GM18520 (cell line): ENCODE data around the gene C2CD2L.
"Not testable (repeated sequence)": the region's sequence is repeated elsewhere in the genome, so short reads cannot be mapped to it uniquely, and the experiment has no call there.

Experiments used
- ATAC-seq: cut with Tn5 transposase; IDR thresholded peaks from one replicate; pipeline ENCODE4 v1.9.1; 2021; ENCODE audit not compliant: unreplicated experiment

The C2CD2L gene

DNA sequence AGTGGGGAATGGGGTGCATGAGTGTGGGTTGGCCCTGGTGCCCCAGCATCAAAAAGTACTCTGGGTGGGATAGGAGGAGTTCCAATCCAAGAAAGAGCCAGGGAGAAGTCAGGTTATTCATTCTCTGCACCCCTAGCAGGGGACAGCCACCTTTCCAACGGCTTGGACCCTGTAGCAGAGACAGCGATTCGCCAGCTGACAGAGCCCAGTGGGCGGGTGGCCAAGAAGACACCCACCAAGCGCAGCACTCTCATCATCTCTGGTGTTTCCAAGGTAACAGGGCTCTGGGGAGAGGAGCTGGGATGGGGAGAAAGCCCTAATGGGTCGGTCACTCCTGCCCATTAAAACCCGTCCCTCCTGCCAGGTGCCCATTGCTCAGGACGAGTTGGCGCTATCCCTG is 6.6 kb downstream of the C2CD2L start:
- no peak for ATAC-seq

DNA sequence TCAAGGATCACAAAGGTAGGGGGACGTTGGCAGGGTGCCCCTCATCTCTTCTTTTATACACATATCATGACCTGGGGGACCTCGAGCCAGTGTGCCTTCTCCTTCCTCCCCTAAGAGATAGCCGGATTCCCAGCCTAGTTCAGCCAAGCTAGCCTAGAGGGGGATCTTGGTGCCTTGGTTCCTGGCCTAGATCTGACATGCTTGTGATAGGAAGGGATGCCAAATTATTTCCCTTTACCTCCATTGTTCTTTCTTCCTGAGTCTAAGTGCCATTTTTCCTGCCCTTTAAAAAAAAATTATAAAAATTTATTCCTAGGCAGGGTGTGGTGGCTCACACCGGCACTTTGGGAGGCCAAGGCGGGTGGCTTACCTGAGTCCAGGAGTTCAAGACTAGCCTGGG is 7.2 kb downstream of the C2CD2L start:
- no peak for ATAC-seq

DNA sequence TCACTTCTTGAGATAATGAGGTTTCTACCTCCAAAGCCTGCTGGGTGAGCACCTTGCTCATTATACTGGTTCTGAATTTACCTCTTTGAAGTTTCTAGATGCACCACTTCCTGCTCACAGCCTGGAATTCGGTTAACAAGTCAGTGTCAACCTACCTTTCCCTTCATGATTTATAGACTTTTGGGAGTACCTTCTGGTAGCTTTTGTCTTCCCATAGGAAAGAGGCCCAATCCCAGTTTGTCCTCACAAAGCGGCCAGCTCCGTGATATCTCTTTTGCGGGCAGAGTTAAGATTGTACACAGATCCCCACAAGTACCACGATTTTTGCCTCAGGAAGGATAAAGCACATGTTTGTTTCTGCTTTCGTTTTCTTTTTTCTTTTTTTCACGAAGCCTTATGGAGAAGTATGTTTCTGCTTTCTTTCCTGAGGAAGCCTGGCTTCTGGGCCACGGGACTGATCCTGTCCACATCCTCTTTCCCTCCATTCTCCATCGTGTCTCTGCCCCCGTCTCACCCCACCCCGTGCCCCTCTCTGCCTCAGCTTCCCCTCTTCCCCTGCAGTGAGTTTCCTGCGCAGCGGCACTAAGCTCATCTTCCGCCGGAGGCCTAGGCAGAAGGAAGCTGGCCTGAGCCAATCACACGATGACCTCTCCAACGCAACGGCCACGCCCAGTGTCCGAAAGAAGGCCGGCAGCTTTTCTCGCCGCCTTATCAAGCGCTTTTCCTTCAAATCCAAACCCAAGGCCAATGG is 8.5 kb downstream of the C2CD2L start:
- ATAC-seq: no peak

DNA sequence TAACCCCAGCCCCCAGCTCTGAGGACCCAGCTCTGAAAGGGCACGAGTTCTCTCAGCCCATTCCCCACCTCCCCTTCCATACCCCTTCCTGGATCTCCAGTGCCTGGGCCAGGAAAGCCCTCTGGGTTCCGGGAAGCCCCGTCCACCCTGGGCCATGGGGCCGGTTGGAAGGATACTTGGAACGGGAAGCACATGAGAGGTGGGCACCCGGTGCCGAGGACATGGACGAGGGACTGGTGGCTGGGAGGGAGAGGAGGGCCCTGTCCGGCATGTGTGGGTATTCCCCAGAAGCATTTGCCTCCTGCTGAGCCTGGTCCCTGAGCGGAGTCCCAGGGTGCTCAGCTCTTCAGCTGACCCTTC is 9.1 kb downstream of the C2CD2L start:
- no peak for ATAC-seq

DNA sequence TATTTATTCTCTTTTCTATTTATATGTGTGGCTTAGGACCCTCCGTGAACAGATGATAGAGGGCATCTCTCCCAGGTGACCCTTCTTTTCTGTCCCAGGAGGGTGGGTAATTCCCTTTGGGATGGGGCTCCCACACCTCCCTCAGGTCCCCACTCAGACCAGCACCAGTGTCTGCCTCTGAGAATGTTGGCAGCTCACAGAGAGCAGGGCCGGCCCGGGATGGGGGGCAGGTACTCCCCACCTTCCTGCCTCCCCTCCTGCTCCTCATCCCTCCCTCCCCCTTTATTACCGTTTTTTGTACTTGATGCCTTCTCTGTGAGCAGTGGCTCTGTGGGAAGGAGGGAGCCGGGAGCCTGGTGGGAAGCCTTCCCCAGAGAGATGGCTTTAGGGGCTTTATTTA is 9.5 kb downstream of the C2CD2L start:
- ATAC-seq: no peak

DNA sequence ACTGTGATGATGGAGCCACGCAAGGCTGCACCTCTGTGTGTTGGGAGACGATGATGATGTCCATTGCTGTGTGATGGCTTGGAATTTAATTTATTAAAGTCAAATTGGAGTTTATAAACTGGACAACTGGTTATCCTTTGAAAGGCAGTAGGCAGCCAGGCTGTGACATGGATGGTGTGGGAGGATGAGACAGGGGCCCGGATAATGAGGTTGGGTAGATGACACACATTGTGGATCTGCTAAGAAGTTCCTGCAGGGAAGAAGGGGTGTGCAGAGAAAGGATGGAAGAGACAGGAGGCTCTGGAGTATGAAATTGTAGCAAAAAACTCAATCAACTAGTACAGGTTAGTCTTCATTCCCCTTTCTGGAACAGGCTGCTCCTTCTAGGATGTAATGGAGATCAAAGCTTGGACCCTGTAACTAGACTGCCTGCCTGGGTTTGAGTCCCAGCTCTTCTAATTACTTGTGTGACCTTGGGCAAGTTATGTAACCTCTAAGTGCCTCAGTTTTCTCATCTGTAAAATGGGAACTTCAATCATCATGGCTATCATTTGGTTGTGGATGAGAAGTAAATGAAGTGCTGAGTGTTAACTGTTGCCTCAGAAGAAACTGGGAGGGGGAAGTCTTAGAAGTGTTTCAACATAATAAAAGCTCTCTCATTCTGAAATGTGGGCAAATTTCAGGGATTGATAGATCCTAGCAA is 10.0 kb downstream of the C2CD2L start:
- ATAC-seq: no peak

DNA sequence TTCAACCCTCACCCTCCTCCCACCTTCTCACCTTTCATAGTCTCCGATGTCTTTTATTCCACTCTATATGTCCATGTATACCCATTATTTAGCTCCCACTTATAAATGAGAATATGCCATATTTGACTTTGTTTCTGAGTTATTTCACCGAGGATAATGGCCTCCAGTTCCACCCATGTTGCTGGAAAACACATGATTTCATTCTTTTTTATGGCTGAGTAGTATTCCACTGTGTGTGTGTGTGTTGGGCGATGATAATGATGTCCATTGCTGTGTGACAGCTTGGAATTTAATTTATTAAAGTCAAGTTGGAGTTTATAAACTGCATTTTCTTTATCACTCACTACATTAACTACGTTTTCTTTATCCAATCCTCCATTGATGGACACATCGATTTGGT is 11.1 kb downstream of the C2CD2L start:
- ATAC-seq: no peak

DNA sequence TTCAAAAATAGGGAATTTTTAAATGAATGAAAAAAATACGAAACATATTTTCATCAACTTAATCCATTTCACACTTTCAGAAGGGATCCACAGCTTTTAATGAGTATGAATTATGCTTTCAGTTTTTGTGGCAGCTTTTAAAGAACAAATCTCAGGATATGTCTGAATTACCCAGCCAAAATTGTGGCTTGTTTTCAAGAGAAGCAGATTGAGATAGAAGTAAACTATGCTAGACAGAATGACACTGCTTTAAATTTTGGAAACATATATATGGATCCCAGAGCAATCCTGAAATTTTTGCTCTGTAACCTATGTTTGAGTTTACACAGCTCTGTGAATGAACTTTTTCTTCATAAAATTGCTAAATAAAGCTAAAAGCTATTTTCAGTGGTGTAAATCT is 11.8 kb downstream of the C2CD2L start:
- no peak for ATAC-seq

DNA sequence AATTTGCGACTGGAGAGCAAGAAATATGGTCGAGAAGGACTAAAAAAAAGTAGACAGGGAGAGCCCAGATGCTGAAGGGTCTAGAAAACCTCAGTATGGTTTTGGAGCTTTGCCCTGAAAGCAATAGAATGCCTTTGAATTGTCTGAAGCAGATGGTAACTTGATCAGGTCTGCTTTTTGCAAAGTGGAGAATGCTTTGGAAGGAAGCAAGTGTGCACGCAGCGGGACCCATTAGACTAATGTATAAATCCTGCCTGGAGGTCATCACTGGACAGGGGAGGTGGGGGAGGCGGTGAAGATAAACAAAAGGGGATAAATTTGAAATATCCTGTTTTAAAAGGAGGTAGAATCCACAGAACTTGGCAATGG is 13.5 kb downstream of the C2CD2L start:
- no peak for ATAC-seq

DNA sequence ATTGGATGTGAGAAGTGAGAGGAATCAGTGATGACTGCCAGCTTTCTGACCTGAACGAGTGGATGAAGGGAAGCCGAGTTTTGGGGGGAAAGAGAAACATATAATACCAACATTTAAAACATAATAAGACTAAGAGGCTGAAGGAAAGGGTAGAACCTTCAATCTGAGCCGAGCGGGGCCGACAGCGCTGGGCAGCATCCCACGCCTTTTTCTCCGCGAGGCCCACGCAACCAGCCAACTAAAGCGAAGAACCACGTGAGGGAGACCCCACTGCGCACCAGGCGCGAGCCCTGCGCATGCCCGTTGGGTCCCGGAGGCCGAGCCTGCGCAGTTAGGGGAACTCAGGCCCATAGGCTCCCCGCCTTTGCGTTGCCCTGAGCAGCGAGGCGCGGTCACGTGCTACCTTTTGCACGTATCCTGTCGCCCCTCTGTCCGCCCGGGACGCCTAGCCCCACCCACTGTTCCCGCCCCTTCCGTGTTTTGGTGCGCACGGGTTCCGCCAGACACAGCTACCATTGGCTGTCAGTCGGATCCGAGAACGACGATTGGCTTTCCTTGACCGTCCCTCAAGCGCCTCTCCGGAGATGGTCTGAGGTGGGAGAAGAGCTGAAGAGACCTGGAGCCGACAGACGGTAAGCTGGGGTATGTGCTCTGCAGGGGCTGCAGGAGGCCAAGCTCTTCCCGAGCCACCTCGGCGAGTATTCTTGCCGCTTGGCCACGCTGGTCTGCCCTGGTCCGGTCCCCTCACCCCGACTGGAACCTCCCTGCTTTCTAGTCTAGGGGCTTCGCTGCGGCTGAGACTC is 14.1 kb downstream of the C2CD2L start, which contains the start of gene HINFP:
TSS of gene HINFP (plus strand) at position 573 of the 803 bp plus-strand sequence. CDS start 5,365 bp downstream, outside the sequence.
- ATAC-seq: peak; percentile 89

DNA sequence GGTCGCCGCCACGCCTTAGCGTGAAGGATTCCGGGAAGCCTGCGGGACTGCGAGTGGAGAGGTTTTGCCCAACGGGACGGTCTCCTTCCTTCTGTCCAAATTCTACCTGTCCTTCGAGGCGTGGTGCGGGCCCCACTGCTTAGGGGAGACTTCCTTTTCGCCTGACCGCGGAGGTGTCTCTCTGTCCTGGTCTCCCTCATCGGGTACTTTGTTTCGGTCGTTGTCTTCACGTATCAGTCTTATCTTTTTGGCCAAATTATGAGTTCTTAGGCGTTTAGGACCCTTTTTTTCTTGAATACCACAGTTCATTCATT is 14.6 kb downstream of the C2CD2L start:
- ATAC-seq: no peak

DNA sequence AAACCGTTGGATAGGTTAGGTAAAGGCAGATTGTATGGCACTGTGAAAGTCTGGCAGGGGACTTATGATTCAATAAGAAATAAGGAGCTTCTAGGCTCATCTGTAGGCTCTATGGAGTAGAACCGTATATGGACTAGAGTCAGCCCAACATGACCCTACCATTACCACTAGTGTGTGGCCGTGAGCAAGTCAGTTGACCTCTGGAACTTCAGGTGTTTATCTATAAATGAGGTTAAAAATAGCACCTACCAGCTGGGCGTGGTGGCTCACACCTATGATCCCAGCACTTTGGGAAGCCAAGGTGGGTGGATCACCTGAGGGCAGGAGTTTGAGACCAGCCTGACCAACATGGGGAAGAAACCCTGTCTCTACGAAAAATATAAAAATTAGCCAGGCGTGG is 18.7 kb downstream of the C2CD2L start:
- no peak for ATAC-seq

DNA sequence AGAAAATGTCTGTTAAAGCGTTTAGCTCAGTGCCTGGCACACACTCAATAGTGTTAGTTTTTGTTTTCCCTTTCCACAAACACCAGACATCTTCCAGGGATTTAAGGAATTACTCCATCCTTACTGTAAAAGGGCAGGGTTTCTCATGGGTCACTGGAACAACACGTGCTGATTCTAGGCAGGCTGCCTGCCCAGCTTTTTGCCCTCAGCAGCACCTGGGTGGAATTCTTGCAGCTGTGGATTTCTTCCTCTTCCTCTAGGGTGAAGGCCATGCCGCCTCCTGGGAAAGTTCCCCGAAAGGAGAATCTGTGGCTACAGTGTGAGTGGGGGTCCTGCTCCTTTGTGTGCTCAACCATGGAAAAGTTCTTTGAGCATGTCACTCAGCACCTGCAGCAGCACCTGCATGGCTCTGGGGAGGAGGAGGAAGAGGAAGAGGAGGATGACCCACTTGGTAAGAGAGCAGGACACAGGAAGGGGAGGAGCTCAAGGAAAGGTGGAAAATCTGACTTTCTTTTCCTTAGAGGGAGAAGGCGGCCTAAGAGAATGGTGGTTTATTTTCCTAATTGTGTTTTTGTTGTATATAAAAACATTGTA is 19.6 kb downstream of the C2CD2L start:
- ATAC-seq: no peak

DNA sequence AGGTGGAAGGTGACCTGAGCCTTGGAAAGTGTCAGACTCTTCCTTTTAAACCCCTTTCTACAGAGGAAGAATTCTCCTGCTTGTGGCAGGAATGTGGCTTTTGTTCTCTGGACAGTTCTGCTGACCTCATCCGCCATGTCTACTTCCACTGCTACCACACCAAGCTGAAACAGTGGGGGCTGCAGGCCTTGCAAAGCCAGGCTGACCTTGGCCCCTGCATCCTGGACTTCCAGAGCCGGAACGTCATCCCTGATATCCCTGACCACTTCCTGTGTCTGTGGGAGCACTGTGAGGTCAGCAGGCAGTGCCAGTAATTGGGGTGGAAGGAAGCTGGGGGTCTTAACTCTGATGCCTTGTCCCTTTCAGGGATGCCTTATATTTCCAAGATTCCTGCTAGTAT is 23.5 kb downstream of the C2CD2L start:
- no peak for ATAC-seq

DNA sequence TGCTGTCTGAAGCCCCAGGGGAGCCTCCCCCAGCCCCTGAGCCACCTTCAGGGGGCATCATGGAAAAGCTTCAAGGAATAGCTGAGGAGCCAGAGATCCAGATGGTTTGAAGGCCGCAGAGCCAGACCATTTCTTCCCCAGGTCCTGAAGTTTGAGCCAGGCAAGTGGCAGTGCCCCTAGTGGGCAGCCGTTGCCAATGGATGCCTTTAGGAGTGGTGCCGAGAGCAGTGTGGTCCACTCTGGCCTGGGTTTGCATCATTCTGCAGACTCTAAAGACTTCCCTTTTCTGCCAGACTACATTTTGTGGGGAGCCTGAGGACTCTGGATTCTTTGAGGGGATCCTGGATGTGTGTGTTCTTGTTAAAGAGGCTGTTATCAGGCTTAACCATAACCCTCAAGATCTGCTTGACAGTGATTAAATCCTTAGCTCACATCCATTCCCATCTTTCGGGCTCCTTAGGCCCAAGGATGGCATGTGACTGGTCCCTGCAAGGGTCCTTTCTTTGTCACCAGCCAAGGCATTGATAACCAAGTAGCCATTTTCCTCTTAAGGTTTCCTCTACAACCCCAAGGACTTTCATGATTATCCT is 27.3 kb downstream of the C2CD2L start:
- ATAC-seq: no peak

DNA sequence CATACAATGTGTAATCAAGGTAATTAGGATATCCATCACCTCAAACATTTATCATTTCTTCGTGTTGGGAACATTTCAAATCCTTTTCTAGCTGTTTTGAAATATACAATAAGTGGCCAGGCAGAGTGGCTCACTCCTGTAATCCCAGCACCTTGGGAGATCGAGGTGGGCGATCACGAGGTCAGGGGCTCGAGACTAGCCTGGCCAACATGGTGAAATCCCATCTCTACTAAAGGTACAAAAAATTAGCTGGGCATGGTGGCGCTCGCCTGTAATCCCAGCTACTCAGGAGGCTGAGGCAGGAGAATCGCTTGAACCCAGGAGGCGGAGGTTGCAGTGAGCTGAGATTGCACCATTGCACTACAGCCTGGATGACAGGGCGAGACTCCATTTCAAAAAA is 32.1 kb downstream of the C2CD2L start:
- ATAC-seq: not testable (repeated sequence)

DNA sequence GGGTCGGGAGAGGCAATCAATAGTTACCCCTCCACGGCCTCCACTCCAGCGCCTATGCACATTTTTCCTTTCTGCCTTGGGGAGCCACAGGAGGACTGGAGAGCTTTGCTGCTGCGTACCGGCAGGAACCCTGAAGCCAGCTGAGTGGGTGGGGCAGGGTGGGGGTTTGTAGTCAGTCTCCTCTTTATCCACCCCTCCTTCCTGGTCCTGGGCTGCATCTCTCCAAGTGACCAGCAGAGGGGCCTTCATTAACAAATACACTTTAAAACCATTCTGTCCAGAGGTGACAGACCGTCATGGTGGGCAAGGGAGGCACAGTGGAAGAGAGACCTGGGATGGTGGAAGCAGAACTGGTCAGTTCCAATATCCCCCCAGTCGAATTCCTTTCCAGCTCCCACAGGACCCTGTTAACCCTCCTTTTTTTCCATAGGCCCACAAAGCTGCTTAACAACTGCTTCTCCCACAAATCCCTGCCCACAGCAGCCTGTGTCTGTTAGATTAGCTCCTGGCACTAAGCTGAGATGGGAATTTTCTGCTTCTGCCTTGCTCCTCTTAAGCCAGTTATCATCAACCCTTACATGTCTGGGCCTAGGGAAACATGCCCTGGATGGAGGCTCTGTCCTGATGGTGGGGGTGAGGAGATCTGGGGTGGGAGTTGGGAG is 37.8 kb downstream of the C2CD2L start:
- ATAC-seq: no peak

DNA sequence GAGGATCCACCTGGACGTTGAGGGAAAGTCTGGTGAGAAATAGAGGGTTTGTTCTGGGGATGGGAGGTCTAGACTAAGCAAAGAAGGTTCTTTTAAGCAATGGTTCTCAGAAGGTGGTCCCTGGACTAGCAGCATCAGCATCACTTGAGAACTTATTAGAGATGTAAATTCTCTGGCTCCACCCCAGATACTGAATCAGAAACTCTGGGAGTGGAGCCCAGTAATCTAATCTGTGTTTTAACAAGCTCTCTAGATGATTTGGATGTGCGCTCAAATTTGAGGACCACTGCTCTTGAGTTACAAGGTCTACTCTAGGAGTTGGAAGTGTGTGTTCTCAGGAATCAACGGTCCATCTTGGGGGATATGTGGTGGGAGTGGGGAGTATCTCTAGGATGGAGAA is 38.4 kb downstream of the C2CD2L start:
- ATAC-seq: no peak

DNA sequence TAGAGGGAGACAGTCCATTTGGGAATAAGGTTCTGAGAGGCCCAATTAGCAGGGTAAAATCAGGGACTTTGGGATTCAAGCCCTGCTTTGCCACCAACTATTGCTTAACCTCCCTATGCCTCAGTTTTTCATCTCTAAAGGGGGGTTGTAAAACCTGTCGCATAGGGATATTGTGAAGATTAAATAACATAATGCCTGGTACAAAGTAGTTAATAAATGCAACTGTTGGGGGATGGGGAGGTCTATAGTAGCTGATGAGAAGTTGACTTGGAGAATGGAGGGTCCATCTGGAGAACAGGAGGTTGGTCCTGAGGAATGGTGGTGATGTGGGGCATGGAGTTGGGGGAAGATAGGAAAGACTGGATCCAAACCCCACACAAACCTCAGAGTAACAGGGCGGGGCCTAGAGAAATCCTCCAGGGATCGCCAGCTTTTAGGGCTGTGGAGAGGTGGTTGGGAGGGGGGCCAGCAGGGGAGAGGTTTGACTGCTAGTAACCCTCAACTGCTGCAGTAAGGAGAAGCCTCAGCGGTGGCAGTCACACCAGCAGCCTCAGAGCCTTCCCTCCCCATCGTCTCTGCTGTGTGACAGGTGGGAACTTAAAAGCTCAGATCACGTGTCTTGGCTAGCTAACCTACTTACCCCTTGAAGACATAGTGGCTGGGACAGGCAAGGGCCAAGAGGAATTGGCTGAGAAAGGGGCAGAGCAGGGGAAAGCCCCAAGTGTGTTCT is 40.6 kb downstream of the C2CD2L start:
- ATAC-seq: no peak

DNA sequence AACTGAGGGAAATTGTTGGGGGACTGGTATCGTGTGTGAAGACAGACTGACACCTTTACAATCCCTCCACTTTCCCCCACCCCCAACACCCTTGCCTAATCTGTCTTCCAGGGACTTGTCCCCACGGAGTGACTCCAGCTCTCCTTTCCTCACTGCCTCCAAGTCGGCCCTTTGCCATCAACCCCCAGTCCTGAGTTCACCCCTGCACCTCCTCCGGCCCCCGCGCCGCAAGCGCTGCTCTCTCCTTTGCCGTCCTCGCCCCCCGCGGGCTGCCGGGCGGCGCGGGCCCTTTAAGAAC is 41.5 kb downstream of the C2CD2L start:
- ATAC-seq: no peak
